ENCODE measurements around the gene KRT27. TPM values are rescaled to one million over a fixed set of nuclear protein-coding genes. Genes with fewer than 3 reads are reported as not detected.
"Not testable (repeated sequence)": the region's sequence is repeated elsewhere in the genome, so short reads cannot be mapped to it uniquely, and the experiment has no call there.

The KRT27 gene
- polyA plus RNA-seq, 1 experiment, result not detected

- no peak for DNase-seq (ENCODE audit: low read depth, low spot score)
- POLR2A ChIA-PET, result no interaction called here
- CTCF ChIA-PET, result interaction anchor here (1.2 to 2.9 kb wide), 4 partner anchors 732 to 849 kb away, joined by 4 to 18 read pairs (median 11); no protein-coding TSS in a partner anchor
- no peak for TF ChIP-seq CTCF (IDR thresholded peaks at IDR 0.05; ENCODE audit: low read depth, low read length)
- H3K27me3 ChIP-seq (ENCODE audit: control insufficient read depth, insufficient read depth, low read length), result no peaks in the 10 kb centered on the region
- H3K27ac ChIP-seq (ENCODE audit: low read depth, low read length), result no peak overlapping the region
- H3K4me3 ChIP-seq (ENCODE audit: low read depth, low read length), result no peak overlapping the region
- H3K9me3 ChIP-seq (ENCODE audit: control insufficient read depth, insufficient read depth, low read length), result no peaks in the 10 kb centered on the region
Measured at GRCh38 chr17:40817103-40817682, 34.8 kb upstream of the KRT27 start.

GRCh38 chr17:40816569-40816968, 34.2 kb upstream of the KRT27 start:
- no peak for TF ChIP-seq CTCF (IDR thresholded peaks at IDR 0.05; ENCODE audit: low read depth, low read length)
- ChIA-PET POLR2A (no interaction called here), CTCF (interaction anchor here (2.5 to 2.9 kb wide), 3 partner anchors 832 to 849 kb away, joined by 9 to 18 read pairs (median 13); no protein-coding TSS in a partner anchor)
- no peaks in the 10 kb centered on the region for H3K27me3 ChIP-seq (ENCODE audit: control insufficient read depth, insufficient read depth, low read length)
- no peak for DNase-seq (ENCODE audit: low read depth, low spot score)
- no peak overlapping the region for H3K4me3 ChIP-seq (ENCODE audit: low read depth, low read length)
- no peaks in the 10 kb centered on the region for H3K9me3 ChIP-seq (ENCODE audit: control insufficient read depth, insufficient read depth, low read length)
- H3K27ac ChIP-seq (ENCODE audit: low read depth, low read length), result no peak overlapping the region

- no peaks in the 10 kb centered on the region for H3K9me3 ChIP-seq (ENCODE audit: control insufficient read depth, insufficient read depth, low read length)
- H3K27ac ChIP-seq (ENCODE audit: low read depth, low read length), result no peak overlapping the region
- POLR2A ChIA-PET, result interaction anchor here (0.8 kb wide), 1 partner anchor 35 kb away, joined by 3 read pairs; no protein-coding TSS in a partner anchor
- TF ChIP-seq CTCF (IDR thresholded peaks at IDR 0.05; ENCODE audit: low read depth, low read length), result no peak
- no peak overlapping the region for H3K4me3 ChIP-seq (ENCODE audit: low read depth, low read length)
- no peaks in the 10 kb centered on the region for H3K27me3 ChIP-seq (ENCODE audit: control insufficient read depth, insufficient read depth, low read length)
- no peak for DNase-seq (ENCODE audit: low read depth, low spot score)
- CTCF ChIA-PET, result interaction anchor here (0.7 to 2.9 kb wide), 6 partner anchors 24 to 852 kb away, joined by 3 to 18 read pairs (median 6); no protein-coding TSS in a partner anchor
Measured at GRCh38 chr17:40815381-40815780, 33.0 kb upstream of the KRT27 start.

- H3K27ac ChIP-seq (ENCODE audit: low read depth, low read length); DNase-seq (ENCODE audit: low read depth, low spot score); H3K27me3 ChIP-seq (ENCODE audit: control insufficient read depth, insufficient read depth, low read length); H3K4me3 ChIP-seq (ENCODE audit: low read depth, low read length); POLR2A ChIA-PET; H3K9me3 ChIP-seq (ENCODE audit: control insufficient read depth, insufficient read depth, low read length): not testable (repeated sequence)
- CTCF ChIA-PET, result interaction anchor here (1.5 to 2.9 kb wide), 3 partner anchors 734 to 847 kb away, joined by 4 to 18 read pairs (median 9); no protein-coding TSS in a partner anchor
Measured at GRCh38 chr17:40814657-40815056, 32.3 kb upstream of the KRT27 start.

- H3K27ac ChIP-seq (ENCODE audit: low read depth, low read length), result no peak overlapping the region
- POLR2A ChIA-PET, result no interaction called here
Measured at GRCh38 chr17:40813804-40814203, 31.5 kb upstream of the KRT27 start.

More at GRCh38 chr17:40813804-40814203, 31.5 kb upstream of the KRT27 start:
- Histone ChIP-seq H3K9me3 (ENCODE audit: control insufficient read depth, insufficient read depth, low read length) (no peaks in the 10 kb centered on the region), H3K4me3 (ENCODE audit: low read depth, low read length) (no peak overlapping the region), H3K27me3 (ENCODE audit: control insufficient read depth, insufficient read depth, low read length) (peaks cover under 1% of the 10 kb centered on the region)
- no peak for TF ChIP-seq CTCF (IDR thresholded peaks at IDR 0.05; ENCODE audit: low read depth, low read length)
- CTCF ChIA-PET, result no interaction called here
- no peak for DNase-seq (ENCODE audit: low read depth, low spot score)

Data from AG04450 (cell line).